SK-N-SH (cell line): ENCODE data around the gene NLRP11. TPM values are rescaled to one million over a fixed set of nuclear protein-coding genes. Genes with fewer than 3 reads are reported as not detected.

Experiments used
- CTCF ChIA-PET: fragments of 300-600, 350-600 bp; formaldehyde crosslinking; extraction: SDS; loops from one replicate; lab custom pipeline; 2021; lab: Yijun Ruan, JAX
- POLR2A ChIA-PET: fragments of 350-600 bp; sonication (Branson Sonifier 250); formaldehyde crosslinking; extraction: SDS; loops from one replicate; lab custom pipeline; 2020; ENCODE audit warnings: antibody characterized with exemption, inconsistent platforms; lab: Yijun Ruan, JAX
- DNase-seq: peaks from one replicate; pipeline ENCODE4 v3.0.0; 2012
- H2AFZ ChIP-seq: fragments of 200-600 bp; sonication (generic); 2 replicates; pipeline ENCODE4 v1.8.1; 2016; ENCODE audit warnings: antibody characterized with exemption, mild to moderate bottlenecking, low read depth
- H3F3A ChIP-seq: fragments of 200-600 bp; sonication (generic); replicated peaks from 2 replicates; pipeline ENCODE3; 2016; ENCODE audit warnings: antibody characterized with exemption, mild to moderate bottlenecking; ENCODE audit not compliant: insufficient read depth
- H3K27ac ChIP-seq, 2 experiments: fragments of 200-500 bp in 1 of 2; fragments of 200-600 bp in 1 of 2; sonication (Bioruptor generic) in 1 of 2; sonication (generic), shearing (Covaris generic) in 1 of 2; 2 replicates each; pipeline versions ENCODE4 v1.5.1 to v1.6.1; 2014 to 2016; ENCODE audit warnings: low read depth in 2 of 2, inconsistent platforms in 1 of 2, low read length in 1 of 2, mild to moderate bottlenecking in 1 of 2, mixed read lengths in 1 of 2
- H3K27me3 ChIP-seq: fragments of 200-600 bp; sonication (generic), shearing (Covaris generic); 2 replicates; pipeline ENCODE4 v1.6.1; 2016; ENCODE audit warnings: mixed run types; ENCODE audit not compliant: insufficient read depth
- H3K36me3 ChIP-seq, 2 experiments: fragments of 200-500 bp in 1 of 2; fragments of 200-600 bp in 1 of 2; sonication (Bioruptor generic) in 1 of 2; sonication (generic) in 1 of 2; replicated peaks in 1 of 2; 2 replicates each; pipeline versions ENCODE3 to v1.5.1; 2014 to 2016; ENCODE audit warnings: low read length in 1 of 2, mild to moderate bottlenecking in 1 of 2; ENCODE audit not compliant: insufficient read depth in 2 of 2, control insufficient read depth in 1 of 2
- H3K4me1 ChIP-seq, 2 experiments: fragments of 200-500 bp in 1 of 2; fragments of 200-600 bp in 1 of 2; sonication (Bioruptor generic) in 1 of 2; sonication (generic), shearing (Covaris generic) in 1 of 2; 2 replicates each; pipeline versions ENCODE4 v1.5.1 to v1.6.1; 2014 to 2016; ENCODE audit warnings: low read depth in 1 of 2, low read length in 1 of 2, mixed run types in 1 of 2; ENCODE audit not compliant: insufficient read depth in 2 of 2, control insufficient read depth in 1 of 2
- H3K4me2 ChIP-seq: fragments of 200-600 bp; sonication (generic), shearing (Covaris generic); 2 replicates; pipeline ENCODE4 v1.6.1; 2017; ENCODE audit warnings: mixed run types
- H3K4me3 ChIP-seq, 2 experiments: fragments of 200-500 bp in 1 of 2; fragments of 200-600 bp in 1 of 2; sonication (Bioruptor generic) in 1 of 2; sonication (generic), shearing (Covaris generic) in 1 of 2; 2 replicates each; pipeline versions ENCODE4 v1.5.1 to v1.8.1; 2014 to 2016; ENCODE audit warnings: low read depth in 2 of 2, inconsistent platforms in 1 of 2, low read length in 1 of 2, mild to moderate bottlenecking in 1 of 2, mixed read lengths in 1 of 2, moderate library complexity in 1 of 2
- H3K79me2 ChIP-seq: fragments of 200-600 bp; sonication (generic); 2 replicates; pipeline ENCODE4 v1.8.1; 2017; ENCODE audit warnings: mild to moderate bottlenecking; ENCODE audit not compliant: insufficient read depth
- H3K9ac ChIP-seq: fragments of 200-600 bp; sonication (generic); 2 replicates; pipeline ENCODE4 v1.6.1; 2017; ENCODE audit warnings: mixed run types
- H3K9me2 ChIP-seq: fragments of 200-600 bp; sonication (generic); 2 replicates; pipeline ENCODE4 v1.6.1; 2017; ENCODE audit warnings: mixed run types
- H3K9me3 ChIP-seq: fragments of 200-600 bp; sonication (generic); 2 replicates; pipeline ENCODE4 v1.6.1; 2017; ENCODE audit warnings: mixed run types, mild to moderate bottlenecking, moderate library complexity
- H4K20me1 ChIP-seq: fragments of 200-600 bp; sonication (generic); 2 replicates; pipeline ENCODE4 v1.6.1; 2017; ENCODE audit warnings: mild to moderate bottlenecking, mixed run types; ENCODE audit not compliant: insufficient read depth
- ELF1 ChIP-seq: IDR thresholded peaks from 2 replicates; pipeline ENCODE4 v1.4.0; 2012
- EP300 ChIP-seq, 2 experiments: IDR thresholded peaks; 2 replicates each; pipeline versions ENCODE4 v1.4.0 to v1.6.1; 2012; ENCODE audit warnings: borderline replicate concordance in 1 of 2, low read depth in 1 of 2, low read length in 1 of 2
- EZH2phosphoT487 ChIP-seq: fragments of 200-600 bp; sonication (generic); IDR thresholded peaks from 2 replicates; pipeline ENCODE4 v1.6.1; 2017; ENCODE audit warnings: low read depth, mixed run types, mild to moderate bottlenecking, antibody characterized with exemption, moderate library complexity, borderline replicate concordance
- FOSL2 ChIP-seq: IDR thresholded peaks from 2 replicates; pipeline ENCODE4 v1.4.0; 2012; ENCODE audit warnings: low read depth, mild to moderate bottlenecking, moderate library complexity, borderline replicate concordance
- JUND ChIP-seq: IDR thresholded peaks from 2 replicates; pipeline ENCODE4 v1.4.0; 2012
- MXI1 ChIP-seq: IDR thresholded peaks from 2 replicates; pipeline ENCODE4 v1.6.1; 2012; ENCODE audit warnings: mild to moderate bottlenecking, low read depth, low read length, improper control_type of control experiment
- NRF1 ChIP-seq: IDR thresholded peaks from 2 replicates; pipeline ENCODE4 v1.6.1; 2012; ENCODE audit warnings: low read depth, mild to moderate bottlenecking, low read length
- POLR2AphosphoS5 ChIP-seq: IDR thresholded peaks from 2 replicates; pipeline ENCODE4 v1.6.1; 2012; ENCODE audit warnings: low read depth, low read length
- RAD21 ChIP-seq: IDR thresholded peaks from 2 replicates; pipeline ENCODE4 v1.6.1; 2012; ENCODE audit warnings: mild to moderate bottlenecking, low read length
- RCOR1 ChIP-seq: fragments of 150-350 bp; IDR thresholded peaks from 2 replicates; pipeline ENCODE4 v1.6.1; 2017; ENCODE audit warnings: antibody characterized with exemption, low read length
- TCF12 ChIP-seq: IDR thresholded peaks from 2 replicates; pipeline ENCODE4 v1.4.0; 2012
- TEAD4 ChIP-seq: IDR thresholded peaks from 2 replicates; pipeline ENCODE4 v1.4.0; 2012; ENCODE audit warnings: mild to moderate bottlenecking, borderline replicate concordance; ENCODE audit not compliant: insufficient read depth
- USF2 ChIP-seq: fragments of 150-350 bp; IDR thresholded peaks from 2 replicates; pipeline ENCODE4 v1.6.1; 2017; ENCODE audit warnings: antibody characterized with exemption, low read length, low read depth, borderline replicate concordance
- YY1 ChIP-seq: IDR thresholded peaks from 2 replicates; pipeline ENCODE4 v1.4.0; 2012; ENCODE audit warnings: low read depth, mild to moderate bottlenecking
- WGBS: methylation state at CpG from one replicate; pipeline ENCODE4 v1.1.6; 2017; ENCODE audit warnings: low lambda C conversion rate; 5-methylcytosine and 5-hydroxymethylcytosine counted together
- polyA plus RNA-seq, 3 experiments: library from polyadenylated mRNA; depleted of rRNA; stranded (reverse); fragments of >200 nt; gene quantifications; 2 replicates each; pipeline ENCODE4 v1.2.3, GENCODE V29; 2012
- TF ChIP-seq, protein P1 (sequence below): IDR thresholded peaks from 2 replicates; pipeline ENCODE4 v1.6.1; 2012; ENCODE audit warnings: mild to moderate bottlenecking, low read depth, low read length, moderate library complexity
- TF ChIP-seq, protein P2 (sequence below): IDR thresholded peaks from 2 replicates; pipeline ENCODE4 v1.4.0; 2012; ENCODE audit warnings: low read depth, borderline replicate concordance
- TF ChIP-seq, protein P3 (sequence below): fragments of 200-600 bp; sonication (generic); IDR thresholded peaks from 2 replicates; pipeline ENCODE4 v1.6.1; 2017; ENCODE audit warnings: antibody characterized with exemption, mild to moderate bottlenecking, moderate library complexity
- TF ChIP-seq, protein P4 (sequence below): IDR thresholded peaks from 2 replicates; pipeline ENCODE4; 2012

Gene NLRP11
- polyA plus RNA-seq, 1 of the 3 experiments (the other 2 are of a cell fraction) = 0.02 TPM

- TF ChIP-seq TEAD4 = no peak
- TF ChIP-seq, protein P1, sequence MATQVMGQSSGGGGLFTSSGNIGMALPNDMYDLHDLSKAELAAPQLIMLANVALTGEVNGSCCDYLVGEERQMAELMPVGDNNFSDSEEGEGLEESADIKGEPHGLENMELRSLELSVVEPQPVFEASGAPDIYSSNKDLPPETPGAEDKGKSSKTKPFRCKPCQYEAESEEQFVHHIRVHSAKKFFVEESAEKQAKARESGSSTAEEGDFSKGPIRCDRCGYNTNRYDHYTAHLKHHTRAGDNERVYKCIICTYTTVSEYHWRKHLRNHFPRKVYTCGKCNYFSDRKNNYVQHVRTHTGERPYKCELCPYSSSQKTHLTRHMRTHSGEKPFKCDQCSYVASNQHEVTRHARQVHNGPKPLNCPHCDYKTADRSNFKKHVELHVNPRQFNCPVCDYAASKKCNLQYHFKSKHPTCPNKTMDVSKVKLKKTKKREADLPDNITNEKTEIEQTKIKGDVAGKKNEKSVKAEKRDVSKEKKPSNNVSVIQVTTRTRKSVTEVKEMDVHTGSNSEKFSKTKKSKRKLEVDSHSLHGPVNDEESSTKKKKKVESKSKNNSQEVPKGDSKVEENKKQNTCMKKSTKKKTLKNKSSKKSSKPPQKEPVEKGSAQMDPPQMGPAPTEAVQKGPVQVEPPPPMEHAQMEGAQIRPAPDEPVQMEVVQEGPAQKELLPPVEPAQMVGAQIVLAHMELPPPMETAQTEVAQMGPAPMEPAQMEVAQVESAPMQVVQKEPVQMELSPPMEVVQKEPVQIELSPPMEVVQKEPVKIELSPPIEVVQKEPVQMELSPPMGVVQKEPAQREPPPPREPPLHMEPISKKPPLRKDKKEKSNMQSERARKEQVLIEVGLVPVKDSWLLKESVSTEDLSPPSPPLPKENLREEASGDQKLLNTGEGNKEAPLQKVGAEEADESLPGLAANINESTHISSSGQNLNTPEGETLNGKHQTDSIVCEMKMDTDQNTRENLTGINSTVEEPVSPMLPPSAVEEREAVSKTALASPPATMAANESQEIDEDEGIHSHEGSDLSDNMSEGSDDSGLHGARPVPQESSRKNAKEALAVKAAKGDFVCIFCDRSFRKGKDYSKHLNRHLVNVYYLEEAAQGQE = no peak
- TF ChIP-seq POLR2AphosphoS5 = no peak
- TF ChIP-seq USF2 = no peak
- no peak for TF ChIP-seq JUND
- TF ChIP-seq, protein P2, sequence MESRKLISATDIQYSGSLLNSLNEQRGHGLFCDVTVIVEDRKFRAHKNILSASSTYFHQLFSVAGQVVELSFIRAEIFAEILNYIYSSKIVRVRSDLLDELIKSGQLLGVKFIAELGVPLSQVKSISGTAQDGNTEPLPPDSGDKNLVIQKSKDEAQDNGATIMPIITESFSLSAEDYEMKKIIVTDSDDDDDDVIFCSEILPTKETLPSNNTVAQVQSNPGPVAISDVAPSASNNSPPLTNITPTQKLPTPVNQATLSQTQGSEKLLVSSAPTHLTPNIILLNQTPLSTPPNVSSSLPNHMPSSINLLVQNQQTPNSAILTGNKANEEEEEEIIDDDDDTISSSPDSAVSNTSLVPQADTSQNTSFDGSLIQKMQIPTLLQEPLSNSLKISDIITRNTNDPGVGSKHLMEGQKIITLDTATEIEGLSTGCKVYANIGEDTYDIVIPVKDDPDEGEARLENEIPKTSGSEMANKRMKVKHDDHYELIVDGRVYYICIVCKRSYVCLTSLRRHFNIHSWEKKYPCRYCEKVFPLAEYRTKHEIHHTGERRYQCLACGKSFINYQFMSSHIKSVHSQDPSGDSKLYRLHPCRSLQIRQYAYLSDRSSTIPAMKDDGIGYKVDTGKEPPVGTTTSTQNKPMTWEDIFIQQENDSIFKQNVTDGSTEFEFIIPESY = no peak
- TF ChIP-seq TCF12 = no peak
These were observed 23.4 kb upstream of the NLRP11 start for GRCh38 chr19:55855160-55855559.

GRCh38 chr19:55838906-55839305 is 7.1 kb upstream of the NLRP11 start:
- Histone ChIP-seq H3K79me2 (no peaks in the 10 kb centered on the region), H3K27ac (no peak overlapping the region), H3K4me3 (no peak overlapping the region), H3K27me3 (no peaks in the 10 kb centered on the region), H3K4me2 (no peak overlapping the region), H3K36me3 (no peaks in the 10 kb centered on the region), H3K9me2 (no peaks in the 10 kb centered on the region), H3K9ac (no peak overlapping the region), H2AFZ (no peak overlapping the region), H3F3A (no peaks in the 10 kb centered on the region), H3K9me3 (no peaks in the 10 kb centered on the region), H4K20me1 (no peaks in the 10 kb centered on the region), H3K4me1 (no peaks in the 10 kb centered on the region)
- ChIA-PET POLR2A (no interaction called here), CTCF (interaction anchor here (2.8 kb wide), 1 partner anchor 29 kb away, joined by 7 read pairs; no protein-coding TSS in a partner anchor)
- no peak for DNase-seq
- WGBS = under 1% methylated on average over 4 of the region's 4 CpGs
- TF ChIP-seq JUND = no peak
- no peak for TF ChIP-seq RAD21
- no peak for TF ChIP-seq YY1
- TF ChIP-seq, protein P3, sequence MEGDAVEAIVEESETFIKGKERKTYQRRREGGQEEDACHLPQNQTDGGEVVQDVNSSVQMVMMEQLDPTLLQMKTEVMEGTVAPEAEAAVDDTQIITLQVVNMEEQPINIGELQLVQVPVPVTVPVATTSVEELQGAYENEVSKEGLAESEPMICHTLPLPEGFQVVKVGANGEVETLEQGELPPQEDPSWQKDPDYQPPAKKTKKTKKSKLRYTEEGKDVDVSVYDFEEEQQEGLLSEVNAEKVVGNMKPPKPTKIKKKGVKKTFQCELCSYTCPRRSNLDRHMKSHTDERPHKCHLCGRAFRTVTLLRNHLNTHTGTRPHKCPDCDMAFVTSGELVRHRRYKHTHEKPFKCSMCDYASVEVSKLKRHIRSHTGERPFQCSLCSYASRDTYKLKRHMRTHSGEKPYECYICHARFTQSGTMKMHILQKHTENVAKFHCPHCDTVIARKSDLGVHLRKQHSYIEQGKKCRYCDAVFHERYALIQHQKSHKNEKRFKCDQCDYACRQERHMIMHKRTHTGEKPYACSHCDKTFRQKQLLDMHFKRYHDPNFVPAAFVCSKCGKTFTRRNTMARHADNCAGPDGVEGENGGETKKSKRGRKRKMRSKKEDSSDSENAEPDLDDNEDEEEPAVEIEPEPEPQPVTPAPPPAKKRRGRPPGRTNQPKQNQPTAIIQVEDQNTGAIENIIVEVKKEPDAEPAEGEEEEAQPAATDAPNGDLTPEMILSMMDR = no peak
- TF ChIP-seq ELF1 = no peak
- TF ChIP-seq USF2 = no peak
- TF ChIP-seq FOSL2 = no peak
- TF ChIP-seq RCOR1 = no peak
- TF ChIP-seq MXI1 = no peak
- TF ChIP-seq NRF1 = no peak
- TF ChIP-seq EP300 (IDR thresholded peaks at IDR 0.05; ENCODE audit: borderline replicate concordance in 1 of 2, low read depth in 1 of 2, low read length in 1 of 2) = no peak
- TF ChIP-seq, protein P4, sequence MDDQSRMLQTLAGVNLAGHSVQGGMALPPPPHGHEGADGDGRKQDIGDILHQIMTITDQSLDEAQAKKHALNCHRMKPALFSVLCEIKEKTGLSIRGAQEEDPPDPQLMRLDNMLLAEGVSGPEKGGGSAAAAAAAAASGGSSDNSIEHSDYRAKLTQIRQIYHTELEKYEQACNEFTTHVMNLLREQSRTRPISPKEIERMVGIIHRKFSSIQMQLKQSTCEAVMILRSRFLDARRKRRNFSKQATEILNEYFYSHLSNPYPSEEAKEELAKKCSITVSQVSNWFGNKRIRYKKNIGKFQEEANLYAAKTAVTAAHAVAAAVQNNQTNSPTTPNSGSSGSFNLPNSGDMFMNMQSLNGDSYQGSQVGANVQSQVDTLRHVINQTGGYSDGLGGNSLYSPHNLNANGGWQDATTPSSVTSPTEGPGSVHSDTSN = no peak
- no peak for TF ChIP-seq EZH2phosphoT487

More at GRCh38 chr19:55855160-55855559, 23.4 kb upstream of the NLRP11 start:
- no peaks in the 10 kb centered on the region for H4K20me1 ChIP-seq
- POLR2A ChIA-PET = no interaction called here
- H3K4me3 ChIP-seq = no peak overlapping the region
- H3K4me2 ChIP-seq = no peak overlapping the region
- DNase-seq = no peak
- WGBS = 0% methylated on average over 1 of the region's 1 CpG
- H3K36me3 ChIP-seq = no peaks in the 10 kb centered on the region
- no peaks in the 10 kb centered on the region for H3K4me1 ChIP-seq
- H3K27me3 ChIP-seq = peaks cover 24% of the 10 kb centered on the region; the same call in 1 of the 2 replicates
- no peaks in the 10 kb centered on the region for H3K79me2 ChIP-seq
- CTCF ChIA-PET = no interaction called here
- H3K27ac ChIP-seq = no peak overlapping the region
- H2AFZ ChIP-seq = no peak overlapping the region
- no peaks in the 10 kb centered on the region for H3F3A ChIP-seq
- no peak overlapping the region for H3K9ac ChIP-seq
- no peaks in the 10 kb centered on the region for H3K9me3 ChIP-seq
- H3K9me2 ChIP-seq = no peaks in the 10 kb centered on the region
